NB4 (cell line): ENCODE data around the gene ZNF557.

Experiments
- DNase-seq: peaks from one replicate; pipeline ENCODE4 v3.0.0; 2010; ENCODE audit warnings: low read depth
- H3K4me3 ChIP-seq: one replicate; pipeline ENCODE4 v1.5.1; 2011; ENCODE audit warnings: mild to moderate bottlenecking, low read depth, low read length, moderate library complexity
- CTCF ChIP-seq: IDR thresholded peaks from one replicate; pipeline ENCODE4 v1.5.1; 2012; ENCODE audit warnings: low read depth, low read length
- MAX ChIP-seq: IDR thresholded peaks from 2 replicates; pipeline ENCODE4 v1.6.1; 2011; ENCODE audit warnings: low read depth, low read length
- MYC ChIP-seq: IDR thresholded peaks from 2 replicates; pipeline ENCODE4 v1.6.1; 2011; ENCODE audit warnings: low read depth, low read length
- POLR2A ChIP-seq: IDR thresholded peaks from 2 replicates; pipeline ENCODE4 v1.6.1; 2011; ENCODE audit warnings: mild to moderate bottlenecking; ENCODE audit not compliant: insufficient read length; ENCODE audit errors: extremely low read depth

Gene ZNF557

GRCh38 chr19:7126132-7126531, 56.6 kb downstream of the ZNF557 start:
- TF ChIP-seq MYC, result no peak
- TF ChIP-seq POLR2A, result no peak
- no peak for TF ChIP-seq MAX
- TF ChIP-seq CTCF, result no peak
- H3K4me3 ChIP-seq, result no peak overlapping the region
- no peak for DNase-seq

GRCh38 chr19:7130043-7130442, 60.5 kb downstream of the ZNF557 start:
- no peak for DNase-seq
- no peak for TF ChIP-seq MAX
- no peak for TF ChIP-seq MYC
- no peak for TF ChIP-seq CTCF
- no peak for TF ChIP-seq POLR2A

GRCh38 chr19:7132054-7132453, 62.6 kb downstream of the ZNF557 start:
- no peak for DNase-seq
- H3K4me3 ChIP-seq, result no peak overlapping the region
- TF ChIP-seq MAX, result no peak
- no peak for TF ChIP-seq MYC
- TF ChIP-seq POLR2A, result no peak
- TF ChIP-seq CTCF, result no peak

More at GRCh38 chr19:7130043-7130442, 60.5 kb downstream of the ZNF557 start:
- no peak overlapping the region for H3K4me3 ChIP-seq

- no peak for TF ChIP-seq POLR2A
- TF ChIP-seq MYC, result no peak
- no peak for TF ChIP-seq MAX
- no peak for TF ChIP-seq CTCF
- no peak for DNase-seq
- no peak overlapping the region for H3K4me3 ChIP-seq
These were observed 67.6 kb downstream of the ZNF557 start for GRCh38 chr19:7137120-7137519.
